GM12878 (cell line): ENCODE results near the gene KIF24. TPM values are rescaled to one million over a fixed set of nuclear protein-coding genes. Genes with fewer than 3 reads are reported as not detected.

ENCODE experiments used
- ASH2L ChIP-seq: fragments of 300-600, 200-600 bp; sonication (generic); IDR thresholded peaks from 2 replicates; pipeline ENCODE4 v1.6.1; 2017; ENCODE audit warnings: low read depth, mild to moderate bottlenecking, borderline replicate concordance
- BCL11A ChIP-seq: IDR thresholded peaks from 2 replicates; pipeline ENCODE4 v1.6.1; 2011; ENCODE audit warnings: low read depth, low read length
- BMI1 ChIP-seq: fragments of 450-650 bp; IDR thresholded peaks from 2 replicates; pipeline ENCODE4 v1.6.1; 2016; ENCODE audit warnings: mild to moderate bottlenecking, moderate library complexity, borderline replicate concordance
- CBFB ChIP-seq: IDR thresholded peaks from 2 replicates; pipeline ENCODE4 v1.6.1; 2016; ENCODE audit warnings: antibody characterized with exemption, low read depth
- CHD2 ChIP-seq: IDR thresholded peaks from 2 replicates; pipeline ENCODE4 v1.6.1; 2011; ENCODE audit warnings: low read depth, low read length, improper control_type of control experiment, borderline replicate concordance
- CREB1 ChIP-seq: IDR thresholded peaks from 2 replicates; pipeline ENCODE4 v1.6.1; 2012; ENCODE audit warnings: low read depth, mild to moderate bottlenecking, inconsistent platforms
- CUX1 ChIP-seq: IDR thresholded peaks from 2 replicates; pipeline ENCODE4 v1.6.1; 2012; ENCODE audit warnings: improper control_type of control experiment, low read depth, low read length; ENCODE audit not compliant: insufficient replicate concordance
- HDAC6 ChIP-seq: fragments of 200-600 bp; sonication (generic); IDR thresholded peaks from one replicate; pipeline ENCODE4 v1.8.0; 2017; ENCODE audit warnings: antibody characterized with exemption; ENCODE audit not compliant: unreplicated experiment
- KAT2A ChIP-seq: conservative IDR thresholded peaks from 2 replicates; pipeline ENCODE4 v1.6.1; 2011; ENCODE audit warnings: low read depth, low read length; ENCODE audit not compliant: control insufficient read depth
- MEF2B ChIP-seq: fragments of 450-650 bp; IDR thresholded peaks from 2 replicates; pipeline ENCODE4 v1.6.1; 2018; ENCODE audit warnings: mild to moderate bottlenecking, moderate library complexity; ENCODE audit not compliant: partially characterized antibody, poor library complexity, severe bottlenecking
- MXI1 ChIP-seq: fragments of 150-350 bp; IDR thresholded peaks from 2 replicates; pipeline ENCODE4 v1.6.1; 2011; ENCODE audit warnings: low read depth, mild to moderate bottlenecking, inconsistent platforms, low read length, improper control_type of control experiment
- NFXL1 ChIP-seq: fragments of 450-650 bp; IDR thresholded peaks from 2 replicates; pipeline ENCODE4 v1.6.1; 2017; ENCODE audit warnings: antibody characterized with exemption, mild to moderate bottlenecking, borderline replicate concordance
- NFYA ChIP-seq: IDR thresholded peaks from 2 replicates; pipeline ENCODE4 v1.6.1; 2011; ENCODE audit warnings: low read depth, mild to moderate bottlenecking, low read length, improper control_type of control experiment, borderline replicate concordance
- PAX5 ChIP-seq: IDR thresholded peaks from 2 replicates; pipeline ENCODE4 v1.6.1; 2011; ENCODE audit warnings: low read depth, low read length, borderline replicate concordance
- PBX3 ChIP-seq: IDR thresholded peaks from 2 replicates; pipeline ENCODE4 v1.6.1; 2011; ENCODE audit warnings: mild to moderate bottlenecking, low read depth, low read length, moderate library complexity; ENCODE audit not compliant: insufficient replicate concordance
- PML ChIP-seq: IDR thresholded peaks from 2 replicates; pipeline ENCODE4 v1.6.1; 2012; ENCODE audit warnings: low read length, inconsistent platforms
- POU2F2 ChIP-seq: IDR thresholded peaks from 3 replicates; pipeline ENCODE4 v1.6.1; 2011; ENCODE audit warnings: low read depth, mild to moderate bottlenecking, low read length, borderline replicate concordance
- RB1 ChIP-seq: fragments of 450-650 bp; formaldehyde crosslinking; IDR thresholded peaks from 2 replicates; pipeline ENCODE4 v1.6.1; 2017; ENCODE audit warnings: mild to moderate bottlenecking, borderline replicate concordance
- SIN3A ChIP-seq: IDR thresholded peaks from 2 replicates; pipeline ENCODE4 v1.6.1; 2012; ENCODE audit warnings: low read depth, low read length, improper control_type of control experiment
- YBX1 ChIP-seq: fragments of 450-650 bp; IDR thresholded peaks from 2 replicates; pipeline ENCODE4 v1.6.1; 2016; ENCODE audit warnings: antibody characterized with exemption
- polyA plus RNA-seq, 11 experiments: library from polyadenylated mRNA; depleted of rRNA in 4 of 11; unstranded in 6 of 11; stranded (reverse) in 5 of 11; fragments of >200 nt; fragmentation: Nextera tagmentation in 4 of 11; fragmentation: Illumina TruSeq in 1 of 11; extraction: Ambion mirVana in 4 of 11; extraction: Trizol in 1 of 11; gene quantifications; 1 replicate in 1 of 11; 2 replicates in 10 of 11; pipeline versions ENCODE4 v1.2.1 to v1.2.3, GENCODE V29; 2011 to 2016; ENCODE audit warnings: inconsistent platforms in 2 of 11, missing spikeins in 2 of 11, low read depth in 1 of 11
- total RNA-seq, 4 experiments: library from RNA; depleted of rRNA in 3 of 4; stranded (reverse); fragments of >200 nt in 3 of 4; fragmentation: Illumina TruSeq in 1 of 4; extraction: Trizol in 1 of 4; gene quantifications; 2 replicates each; pipeline versions ENCODE4 v1.2.1 to v1.2.3, GENCODE V29; 2013 to 2021

The KIF24 gene
- total and polyA plus RNA-seq, 10 of the 15 experiments (the other 5 are each of a cell fraction or from before 2014, with no cell fraction given) = 0.58 to 6.7 (median 5.3) TPM

GRCh38 chr9:34328987-34329832, at the start of gene KIF24, which contains the start of gene NUDT2 (continued):
- TF ChIP-seq ASH2L (0 out of 2 replicates have a peak, but pooled peaks have one; percentile 27), POU2F2 (peak; percentile 62; the same call in 2 of the 3 replicates), KAT2A (no peak), HDAC6 (no peak), YBX1 (no peak), BMI1 (peak; percentile 99), PML (0 out of 2 replicates have a peak, but pooled peaks have one; percentile 52), BCL11A (no peak), NFYA (peak; percentile 88), MXI1 (peak; percentile 96), CREB1 (peak; percentile 94), CBFB (peak; percentile 61), MEF2B (no peak), NFXL1 (no peak), PAX5 (peak; percentile 9; the same call in 1 of the 2 replicates), PBX3 (peak; percentile 76), CHD2 (peak; percentile 98), RB1 (peak; percentile 83; the same call in 1 of the 2 replicates), SIN3A (peak; percentile 100), CUX1 (no peak)
